Caco-2 (cell line): ENCODE data around the gene TBC1D3I. TPM values are rescaled to one million over a fixed set of nuclear protein-coding genes. Genes with fewer than 3 reads are reported as not detected.
"Not testable (repeated sequence)": the region's sequence is repeated elsewhere in the genome, so short reads cannot be mapped to it uniquely, and the experiment has no call there.

Experiments
- Bru-seq: library from RNA; stranded (reverse); fragments of 400-500 nt; gene quantifications from one replicate; lab custom pipeline; 2021; lab: Mats Ljungman, UMichigan
- BruChase-seq, 2 experiments: library from RNA; stranded (reverse); fragments of 400-500 nt; gene quantifications; one replicate each; lab custom pipeline; 2021; lab: Mats Ljungman, UMichigan
- BruUV-seq: library from RNA; stranded (reverse); fragments of 400-500 nt; replicated peaks from 2 replicates; lab custom pipeline; 2021; lab: Mats Ljungman, UMichigan
- CTCF ChIA-PET: fragments of 300-600 bp; sonication (Branson Sonifier 250); formaldehyde crosslinking; loops from one replicate; lab custom pipeline; 2022; ENCODE audit warnings: antibody characterized with exemption; lab: Charles Lee
- POLR2A ChIA-PET: fragments of 300-600 bp; sonication (Branson Sonifier 250); formaldehyde crosslinking; loops from one replicate; lab custom pipeline; 2022; ENCODE audit warnings: antibody characterized with exemption; lab: Charles Lee
- DNase-seq, 2 experiments: peaks; one replicate each; pipeline versions ENCODE4 v3.0.0 to v3.0.0-alpha.2; 2020 to 2022
- H3K27me3 ChIP-seq: replicated peaks from 2 replicates; pipeline ENCODE4 v1.6.0; 2011; ENCODE audit warnings: low read length; ENCODE audit not compliant: control insufficient read depth, insufficient read depth
- H3K36me3 ChIP-seq: 2 replicates; pipeline ENCODE4 v1.5.1; 2011; ENCODE audit warnings: low read length; ENCODE audit not compliant: control insufficient read depth, insufficient read depth
- H3K4me1 ChIP-seq: fragments of 250-450 bp; sonication (Bioruptor Pico); 2 replicates; pipeline ENCODE4 v1.5.1; 2020; ENCODE audit warnings: mild to moderate bottlenecking
- H3K4me3 ChIP-seq: 2 replicates; pipeline ENCODE4 v1.5.1; 2011; ENCODE audit warnings: low read depth, mild to moderate bottlenecking, control low read depth, low read length
- H3K9me3 ChIP-seq: fragments of 250-450 bp; sonication (Bioruptor Pico); 2 replicates; pipeline ENCODE4 v1.5.1; 2020; ENCODE audit warnings: mild to moderate bottlenecking, moderate library complexity
- H3K27ac Mint-ChIP-seq: one replicate; pipeline ENCODE4 v1.8.0; 2022; ENCODE audit warnings: mixed read lengths; ENCODE audit not compliant: unreplicated experiment
- H3K27me3 Mint-ChIP-seq: one replicate; pipeline ENCODE4 v1.8.0; 2022; ENCODE audit warnings: mixed read lengths; ENCODE audit not compliant: insufficient read depth, unreplicated experiment
- H3K36me3 Mint-ChIP-seq: one replicate; pipeline ENCODE4 v1.8.0; 2022; ENCODE audit warnings: mild to moderate bottlenecking, mixed read lengths; ENCODE audit not compliant: insufficient read depth, unreplicated experiment
- H3K4me1 Mint-ChIP-seq: one replicate; pipeline ENCODE4 v1.8.0; 2022; ENCODE audit warnings: low read depth, mixed read lengths; ENCODE audit not compliant: unreplicated experiment
- H3K4me3 Mint-ChIP-seq: one replicate; pipeline ENCODE4 v1.8.0; 2022; ENCODE audit warnings: mild to moderate bottlenecking, moderate library complexity, mixed read lengths; ENCODE audit not compliant: unreplicated experiment
- H3K9me3 Mint-ChIP-seq: one replicate; pipeline ENCODE4 v1.8.0; 2022; ENCODE audit warnings: mixed read lengths; ENCODE audit not compliant: unreplicated experiment
- intact Hi-C: fragments of 100-400 bp; cut with micrococcal nuclease; formaldehyde crosslinking; loops from one replicate; pipeline ENCODE4 v1.10.0; 2022; ENCODE audit not compliant: unreplicated experiment
- long read RNA-seq: library from polyadenylated mRNA; stranded (forward); transcript quantifications from one replicate; pipeline ENCODE4 v2.0.0, GENCODE V29; 2022
- total RNA-seq: library from RNA; stranded (reverse); gene quantifications from 2 replicates; pipeline ENCODE4 v1.2.3, GENCODE V29; 2022

The TBC1D3I gene
- total RNA-seq (0.50 and 1.00 TPM in 2 replicates), Bru-seq, nascent RNA (not detected), BruChase-seq, experiment 1, labeled RNA remaining after a 2-hour chase (percentile 11 among the genes with signal in this experiment), BruChase-seq, experiment 2, labeled RNA remaining after a 6-hour chase (percentile 21 among the genes with signal in this experiment)
- long read RNA-seq: 0 reads

DNA sequence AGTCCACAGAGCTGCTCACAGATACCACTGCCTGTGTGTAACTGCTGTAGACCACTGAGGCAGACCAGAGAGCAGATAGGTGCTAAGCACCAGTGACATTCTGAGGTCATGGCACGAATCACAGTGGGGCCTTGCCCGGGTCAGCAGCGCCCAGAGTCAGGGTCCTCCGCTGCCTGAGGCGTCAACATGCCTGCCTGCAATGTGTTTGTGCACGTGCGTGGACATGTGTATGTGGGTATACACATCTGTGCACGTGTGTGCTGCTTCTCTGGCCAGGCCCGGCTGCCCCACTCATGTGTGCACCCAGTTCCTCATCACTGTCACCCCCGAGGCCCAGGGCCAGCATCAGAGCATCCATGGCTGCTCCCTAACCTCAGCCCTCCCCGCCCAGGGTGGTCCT, at the start of gene TBC1D3I:
Gene TBC1D3I, minus strand, starts transcription at position 101 of the 400 bp plus-strand sequence. CDS start 1,585 bp downstream, outside the sequence.
- H3K4me3 Mint-ChIP-seq, H3K4me3 ChIP-seq, H3K27me3 Mint-ChIP-seq, H3K36me3 Mint-ChIP-seq, H3K4me1 ChIP-seq, H3K27ac Mint-ChIP-seq, H3K27me3 ChIP-seq, BruUV-seq, H3K4me1 Mint-ChIP-seq, H3K9me3 ChIP-seq, H3K9me3 Mint-ChIP-seq, CTCF ChIA-PET, POLR2A ChIA-PET, DNase-seq, intact Hi-C loops, H3K36me3 ChIP-seq: not testable (repeated sequence)

DNA sequence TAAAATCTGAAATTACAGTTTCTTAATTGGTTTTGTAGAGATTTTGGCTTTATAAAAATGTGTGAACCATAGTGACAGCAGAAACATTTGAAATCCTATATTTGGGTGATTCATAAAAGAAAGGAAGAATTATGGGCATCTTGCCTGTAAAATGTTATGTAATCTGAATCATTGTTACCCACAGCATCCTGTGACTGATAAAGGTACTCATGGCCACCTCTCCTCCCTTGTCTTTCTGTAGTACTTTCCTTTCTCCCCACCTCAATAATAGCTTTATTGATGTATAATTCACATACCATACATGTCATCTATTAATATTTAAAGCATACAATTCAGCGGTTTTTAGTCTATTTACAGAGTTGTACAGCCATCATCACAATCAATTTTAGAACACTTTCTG, 30.8 kb upstream of the TBC1D3I start:
- H3K27me3 Mint-ChIP-seq, H3K27me3 ChIP-seq, H3K27ac Mint-ChIP-seq, H3K36me3 Mint-ChIP-seq, H3K4me1 Mint-ChIP-seq, H3K36me3 ChIP-seq, intact Hi-C loops, H3K4me1 ChIP-seq, DNase-seq, H3K4me3 Mint-ChIP-seq, H3K9me3 Mint-ChIP-seq, H3K9me3 ChIP-seq, POLR2A ChIA-PET, CTCF ChIA-PET, H3K4me3 ChIP-seq, BruUV-seq: not testable (repeated sequence)

DNA sequence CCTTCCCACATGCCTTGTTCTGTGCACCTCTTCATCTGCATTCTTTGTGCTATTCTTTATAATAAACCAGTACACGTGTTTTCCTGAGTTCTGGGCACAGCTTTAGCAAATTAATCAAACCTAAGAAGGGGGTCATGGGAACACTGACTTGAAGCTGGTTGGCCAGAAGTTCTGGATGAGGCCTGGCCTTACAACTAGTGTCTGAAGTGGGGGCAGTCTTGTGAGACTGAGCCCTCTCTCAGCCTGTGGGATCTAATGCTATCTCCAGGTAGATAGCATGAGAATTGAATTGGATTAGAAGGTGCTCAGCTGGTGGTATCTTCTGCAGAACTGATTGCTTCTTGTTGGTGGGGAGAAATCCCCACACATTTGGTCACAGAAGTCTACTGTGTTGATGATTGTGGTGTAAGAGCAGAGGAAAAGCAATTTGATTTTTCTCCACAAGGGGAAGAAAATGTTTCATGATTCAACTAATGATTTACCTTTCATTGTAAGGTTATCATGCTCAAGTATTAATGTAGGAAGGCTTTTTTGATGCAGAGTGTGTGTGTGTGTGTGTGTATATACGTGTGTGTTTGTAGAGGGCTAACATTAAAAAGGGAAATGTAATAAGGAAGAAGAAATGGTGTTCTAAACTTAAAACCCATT, 25.7 kb upstream of the TBC1D3I start:
- DNase-seq, H3K27me3 ChIP-seq, CTCF ChIA-PET, H3K4me1 Mint-ChIP-seq, H3K4me3 Mint-ChIP-seq, H3K9me3 ChIP-seq, H3K36me3 Mint-ChIP-seq, H3K27me3 Mint-ChIP-seq, H3K27ac Mint-ChIP-seq, H3K9me3 Mint-ChIP-seq, H3K4me3 ChIP-seq, POLR2A ChIA-PET, intact Hi-C loops, BruUV-seq, H3K4me1 ChIP-seq, H3K36me3 ChIP-seq: not testable (repeated sequence)

GRCh38 chr17:36284219-36284618, 19.8 kb upstream of the TBC1D3I start:
- POLR2A ChIA-PET, CTCF ChIA-PET, BruUV-seq: not testable (repeated sequence)

DNA sequence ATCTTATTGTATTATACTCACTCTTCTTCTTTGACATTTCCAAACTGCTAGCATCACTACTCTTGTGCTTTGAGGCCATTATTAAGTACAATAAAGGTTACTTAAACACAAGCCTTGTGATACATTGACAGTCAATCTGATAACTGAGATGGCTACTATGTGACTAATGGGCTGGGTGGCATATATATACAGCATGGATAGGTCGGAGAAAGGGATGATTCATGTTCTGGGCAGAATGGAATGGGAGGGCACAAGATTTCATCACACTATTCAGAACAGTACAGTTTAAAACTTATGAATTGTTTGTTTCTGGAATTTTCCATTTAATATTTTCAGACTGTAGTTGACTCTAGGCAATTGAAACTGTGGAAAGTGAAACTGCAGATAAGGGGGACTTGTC, 18.9 kb upstream of the TBC1D3I start:
- H3K36me3 Mint-ChIP-seq, H3K27ac Mint-ChIP-seq, H3K4me1 Mint-ChIP-seq, CTCF ChIA-PET, H3K4me3 Mint-ChIP-seq, H3K27me3 ChIP-seq, H3K27me3 Mint-ChIP-seq, DNase-seq, POLR2A ChIA-PET, BruUV-seq, H3K9me3 Mint-ChIP-seq, H3K4me3 ChIP-seq, H3K9me3 ChIP-seq, H3K36me3 ChIP-seq, H3K4me1 ChIP-seq, intact Hi-C loops: not testable (repeated sequence)

More at GRCh38 chr17:36284219-36284618, 19.8 kb upstream of the TBC1D3I start:
- H3K27me3 ChIP-seq, H3K9me3 Mint-ChIP-seq, H3K36me3 Mint-ChIP-seq, H3K9me3 ChIP-seq, H3K4me3 ChIP-seq, H3K27ac Mint-ChIP-seq, intact Hi-C loops, H3K4me1 Mint-ChIP-seq, H3K4me1 ChIP-seq, H3K4me3 Mint-ChIP-seq, H3K27me3 Mint-ChIP-seq, DNase-seq, H3K36me3 ChIP-seq: not testable (repeated sequence)

DNA sequence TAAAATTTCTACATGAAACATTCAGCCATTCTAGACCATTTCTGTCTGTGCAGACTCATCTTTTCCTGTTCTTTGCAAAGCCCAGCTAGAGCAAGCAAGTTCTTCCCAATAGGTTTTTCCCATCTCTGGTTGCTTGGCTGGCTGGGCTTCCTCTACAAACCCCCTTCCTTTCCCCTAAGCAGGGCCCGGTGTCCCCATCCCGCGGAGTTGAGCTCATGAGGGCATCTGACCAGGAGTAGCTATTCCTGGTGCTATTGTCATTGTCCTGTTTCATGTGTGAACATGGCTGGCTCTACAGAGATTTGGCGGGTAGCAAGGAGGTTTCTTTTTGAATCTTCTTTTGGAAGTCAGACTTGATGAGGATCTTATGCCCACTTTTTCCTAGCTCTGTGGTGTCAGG, 22.3 kb downstream of the TBC1D3I start:
- H3K4me1 Mint-ChIP-seq, intact Hi-C loops, H3K27me3 ChIP-seq, H3K36me3 ChIP-seq, H3K27me3 Mint-ChIP-seq, H3K27ac Mint-ChIP-seq, H3K36me3 Mint-ChIP-seq, H3K9me3 Mint-ChIP-seq, H3K4me3 Mint-ChIP-seq, BruUV-seq, CTCF ChIA-PET, DNase-seq, H3K4me3 ChIP-seq, POLR2A ChIA-PET, H3K9me3 ChIP-seq, H3K4me1 ChIP-seq: not testable (repeated sequence)
